Activated naive CD8-positive, alpha-beta T cell (primary cell): ENCODE data around the gene KCNH4.

Experiments used
- H3K27ac Mint-ChIP-seq: one replicate; pipeline ENCODE4 v1.8.0; 2021; ENCODE audit warnings: mixed read lengths
- H3K27me3 Mint-ChIP-seq: one replicate; pipeline ENCODE4 v1.8.0; 2021; ENCODE audit warnings: mixed read lengths
- H3K36me3 Mint-ChIP-seq: one replicate; pipeline ENCODE4 v1.8.0; 2021; ENCODE audit warnings: mixed read lengths
- H3K4me1 Mint-ChIP-seq: one replicate; pipeline ENCODE4 v1.8.0; 2021; ENCODE audit warnings: low read depth, mixed read lengths
- H3K4me3 Mint-ChIP-seq: one replicate; pipeline ENCODE4 v1.8.0; 2021; ENCODE audit warnings: mild to moderate bottlenecking, mixed read lengths
- H3K9me3 Mint-ChIP-seq: one replicate; pipeline ENCODE4 v1.8.0; 2021; ENCODE audit warnings: low read depth, mixed read lengths

Gene KCNH4

GRCh38 chr17:42202159-42202558 is 21.2 kb upstream of the KCNH4 start:
- H3K27me3 Mint-ChIP-seq = no peaks in the 10 kb centered on the region
- H3K9me3 Mint-ChIP-seq = no peaks in the 10 kb centered on the region
- peaks cover 2% of the 10 kb centered on the region for H3K4me1 Mint-ChIP-seq
- no peak overlapping the region for H3K4me3 Mint-ChIP-seq
- H3K36me3 Mint-ChIP-seq = peaks cover 4% of the 10 kb centered on the region
- no peak overlapping the region for H3K27ac Mint-ChIP-seq

GRCh38 chr17:42201458-42201772 is 20.5 kb upstream of the KCNH4 start:
- H3K4me1 Mint-ChIP-seq = peaks cover 2% of the 10 kb centered on the region
- no peak overlapping the region for H3K4me3 Mint-ChIP-seq
- H3K27ac Mint-ChIP-seq = peak overlapping the region; percentile 54
- H3K27me3 Mint-ChIP-seq = no peaks in the 10 kb centered on the region
- H3K9me3 Mint-ChIP-seq = no peaks in the 10 kb centered on the region
- peaks cover 4% of the 10 kb centered on the region for H3K36me3 Mint-ChIP-seq

- Mint-ChIP-seq H3K27me3 (no peaks in the 10 kb centered on the region), H3K27ac (peak overlapping the region; percentile 77), H3K4me3 (no peak overlapping the region), H3K4me1 (peaks cover 4% of the 10 kb centered on the region), H3K36me3 (peaks cover 4% of the 10 kb centered on the region), H3K9me3 (no peaks in the 10 kb centered on the region)
Measured at GRCh38 chr17:42200706-42201457, 19.9 kb upstream of the KCNH4 start.

GRCh38 chr17:42199416-42200011 is 18.6 kb upstream of the KCNH4 start:
- H3K4me3 Mint-ChIP-seq = no peak overlapping the region
- H3K9me3 Mint-ChIP-seq = no peaks in the 10 kb centered on the region
- peaks cover 4% of the 10 kb centered on the region for H3K36me3 Mint-ChIP-seq
- no peaks in the 10 kb centered on the region for H3K27me3 Mint-ChIP-seq
- peak overlapping the region; percentile 46 for H3K27ac Mint-ChIP-seq
- H3K4me1 Mint-ChIP-seq = peaks cover 8% of the 10 kb centered on the region

- Mint-ChIP-seq H3K9me3 (no peaks in the 10 kb centered on the region), H3K4me1 (peaks cover 13% of the 10 kb centered on the region), H3K36me3 (peaks cover 4% of the 10 kb centered on the region), H3K27ac (peak overlapping the region; percentile 22), H3K27me3 (no peaks in the 10 kb centered on the region), H3K4me3 (no peak overlapping the region)
Measured at GRCh38 chr17:42198897-42199296, 18.0 kb upstream of the KCNH4 start.

GRCh38 chr17:42197564-42198156 is 16.7 kb upstream of the KCNH4 start:
- Mint-ChIP-seq H3K9me3 (no peaks in the 10 kb centered on the region), H3K4me3 (no peak overlapping the region), H3K27me3 (no peaks in the 10 kb centered on the region), H3K36me3 (peaks cover 4% of the 10 kb centered on the region), H3K4me1 (peaks cover 21% of the 10 kb centered on the region), H3K27ac (peak overlapping the region; percentile 22)

- Mint-ChIP-seq H3K4me3 (peak within 1 kb of the TSS; percentile 98), H3K36me3 (no peaks in the 10 kb centered on the region), H3K4me1 (peaks cover 23% of the 10 kb centered on the region), H3K9me3 (no peaks in the 10 kb centered on the region), H3K27ac (peak within 1 kb of the TSS; percentile 90), H3K27me3 (no peaks in the 10 kb centered on the region)
Measured at GRCh38 chr17:42193969-42194899, 13.3 kb upstream of the KCNH4 start, which contains the start of gene GHDC. GHDC (minus strand) TSS chr17:42194494; CDS start chr17:42193581, 913 bp downstream.

GRCh38 chr17:42193216-42193968 is 12.4 kb upstream of the KCNH4 start:
- no peaks in the 10 kb centered on the region for H3K9me3 Mint-ChIP-seq
- H3K27ac Mint-ChIP-seq = peak overlapping the region; percentile 90
- no peaks in the 10 kb centered on the region for H3K36me3 Mint-ChIP-seq
- H3K4me1 Mint-ChIP-seq = peaks cover 23% of the 10 kb centered on the region
- H3K27me3 Mint-ChIP-seq = no peaks in the 10 kb centered on the region
- peak overlapping the region; percentile 98 for H3K4me3 Mint-ChIP-seq

GRCh38 chr17:42192189-42193126 is 11.5 kb upstream of the KCNH4 start:
- H3K27ac Mint-ChIP-seq = peak overlapping the region; percentile 50
- H3K4me3 Mint-ChIP-seq = peak overlapping the region; percentile 56
- H3K27me3 Mint-ChIP-seq = no peaks in the 10 kb centered on the region
- no peaks in the 10 kb centered on the region for H3K9me3 Mint-ChIP-seq
- no peaks in the 10 kb centered on the region for H3K36me3 Mint-ChIP-seq
- peaks cover 23% of the 10 kb centered on the region for H3K4me1 Mint-ChIP-seq

GRCh38 chr17:42191275-42191608 is 10.3 kb upstream of the KCNH4 start:
- Mint-ChIP-seq H3K27ac (no peak overlapping the region), H3K4me3 (no peak overlapping the region), H3K27me3 (no peaks in the 10 kb centered on the region), H3K9me3 (no peaks in the 10 kb centered on the region), H3K36me3 (no peaks in the 10 kb centered on the region), H3K4me1 (peaks cover 22% of the 10 kb centered on the region)

- no peak overlapping the region for H3K4me3 Mint-ChIP-seq
- peaks cover 21% of the 10 kb centered on the region for H3K4me1 Mint-ChIP-seq
- H3K27me3 Mint-ChIP-seq = no peaks in the 10 kb centered on the region
- H3K9me3 Mint-ChIP-seq = no peaks in the 10 kb centered on the region
- H3K27ac Mint-ChIP-seq = no peak overlapping the region
- H3K36me3 Mint-ChIP-seq = no peaks in the 10 kb centered on the region
Measured at GRCh38 chr17:42190491-42191274, 9.7 kb upstream of the KCNH4 start.

- Mint-ChIP-seq H3K9me3 (no peaks in the 10 kb centered on the region), H3K36me3 (no peaks in the 10 kb centered on the region), H3K4me3 (no peak overlapping the region), H3K27me3 (no peaks in the 10 kb centered on the region), H3K4me1 (peaks cover 22% of the 10 kb centered on the region), H3K27ac (no peak overlapping the region)
Measured at GRCh38 chr17:42189651-42189965, 8.7 kb upstream of the KCNH4 start.
